ENCODE data around the gene MLLT3.

MLLT3 gene

DNA sequence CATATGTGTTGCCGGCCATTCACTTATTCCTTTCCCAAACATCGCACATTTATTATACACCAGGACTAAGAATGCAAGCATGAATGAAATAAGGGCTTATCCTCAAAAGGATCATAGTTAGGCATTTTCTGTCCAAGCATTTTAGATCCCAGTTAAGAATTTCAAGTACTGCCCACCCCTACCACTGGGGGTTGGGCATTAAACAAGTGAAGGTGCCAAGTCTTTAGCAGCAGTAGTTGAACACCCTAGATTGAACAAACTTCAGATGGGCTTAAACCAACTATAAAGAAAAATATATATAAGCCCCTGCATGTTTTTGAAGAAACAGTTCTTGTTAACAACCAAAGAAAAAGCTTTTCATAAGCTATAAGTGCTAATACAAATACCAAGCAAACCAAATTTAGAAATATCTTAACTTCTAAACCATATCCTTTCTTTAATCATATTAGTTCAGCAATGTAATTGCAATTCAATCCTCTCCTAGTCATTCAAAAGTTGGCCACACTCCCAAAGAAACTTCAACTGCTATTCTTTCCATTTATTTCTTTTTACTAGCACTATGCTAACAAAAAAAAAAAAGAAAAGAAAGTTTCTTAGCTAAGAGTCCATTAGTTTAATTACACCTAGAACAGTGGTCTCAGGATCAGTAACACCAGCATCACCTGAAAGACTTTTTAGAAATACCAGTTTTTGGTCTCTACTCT lies 149.8 kb downstream of the MLLT3 start:
- DNase-seq: no peak

DNA sequence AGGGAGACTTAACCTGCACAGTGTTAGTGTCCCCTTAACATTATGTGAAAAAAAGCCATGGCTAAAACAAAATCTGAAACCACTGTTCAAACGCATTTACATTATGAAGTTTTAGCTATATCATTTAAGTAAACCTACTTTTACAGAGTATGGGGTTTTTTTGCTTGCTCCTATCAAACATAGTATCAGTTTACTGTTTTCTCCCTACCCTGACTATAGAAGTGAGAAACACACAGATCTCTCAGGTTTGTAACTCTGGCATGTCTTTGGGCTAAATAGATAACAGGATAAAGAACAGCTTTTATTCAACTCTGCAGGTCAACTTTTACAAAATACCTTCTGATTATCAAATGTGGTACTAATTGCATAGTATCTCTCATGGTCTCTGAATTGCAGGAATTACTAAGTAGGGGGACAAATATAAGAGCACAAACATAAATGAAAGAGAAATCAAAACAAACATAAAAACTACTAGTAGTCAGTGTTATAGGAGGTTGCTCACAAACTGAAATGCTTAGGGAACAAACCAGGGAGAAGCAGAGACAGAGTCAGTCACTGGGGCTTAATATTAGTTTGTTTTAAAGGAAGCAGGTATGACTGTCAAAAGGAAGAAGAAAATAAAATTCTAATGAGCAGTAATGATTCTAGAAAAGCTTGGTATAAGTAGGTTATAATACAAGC lies 155.8 kb downstream of the MLLT3 start:
- DNase-seq: no peak

DNA sequence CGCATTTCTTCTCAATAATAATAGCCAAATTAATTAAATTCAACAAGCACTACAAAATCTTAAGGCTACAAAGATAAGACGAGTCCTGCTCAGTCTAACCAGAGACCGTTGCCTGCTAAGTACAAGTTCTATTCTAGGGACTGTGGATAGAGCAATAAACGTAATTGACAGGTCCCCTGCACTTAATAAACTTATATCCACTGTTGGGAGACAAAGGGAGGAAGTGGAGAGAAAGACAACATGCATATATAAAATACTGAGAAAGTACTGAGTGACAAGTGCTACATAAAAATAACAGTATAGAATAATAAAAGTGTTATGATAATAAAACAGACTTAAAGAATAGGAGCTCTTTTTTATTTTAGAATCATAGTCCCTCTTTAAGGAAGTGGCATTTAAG lies 158.1 kb downstream of the MLLT3 start:
- DNase-seq: no peak

DNA sequence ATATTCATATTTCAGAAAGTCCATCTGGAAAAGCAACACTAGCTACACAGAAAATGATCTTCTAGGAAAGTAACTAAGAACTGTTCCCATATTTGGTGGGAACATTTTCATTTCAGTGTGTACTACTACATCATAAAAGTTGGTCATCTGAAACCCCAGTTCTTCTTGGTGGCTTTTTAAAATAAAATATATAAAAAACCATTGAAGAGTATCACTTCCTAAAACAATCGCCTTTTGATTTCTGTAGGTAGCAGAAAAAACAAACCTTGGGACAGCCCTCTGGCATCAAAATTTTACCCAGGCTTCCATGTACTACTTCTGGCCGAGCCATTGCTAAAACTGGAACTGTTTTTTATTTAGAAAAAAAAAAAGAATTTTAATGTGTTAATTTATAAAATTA lies 158.5 kb downstream of the MLLT3 start:
- no peak for DNase-seq

DNA sequence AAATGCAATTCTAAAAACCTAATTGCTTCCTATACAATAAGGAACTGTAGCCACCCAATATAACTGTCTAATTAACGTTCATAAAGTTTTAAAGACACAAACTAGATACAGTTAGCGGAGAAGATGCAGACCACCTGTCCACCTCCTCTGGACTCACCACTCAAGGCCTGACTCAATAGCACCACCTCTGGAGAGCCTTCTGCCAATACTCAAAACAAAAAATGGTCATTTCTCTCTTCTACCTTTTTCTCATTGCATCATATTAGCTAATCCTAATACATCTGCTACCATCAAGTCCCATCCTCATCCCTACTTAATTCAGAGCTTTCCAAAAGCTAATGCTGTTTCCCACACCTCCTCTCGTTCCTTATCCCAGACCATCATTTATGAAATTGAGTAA lies 159.9 kb downstream of the MLLT3 start:
- DNase-seq: no peak

DNA sequence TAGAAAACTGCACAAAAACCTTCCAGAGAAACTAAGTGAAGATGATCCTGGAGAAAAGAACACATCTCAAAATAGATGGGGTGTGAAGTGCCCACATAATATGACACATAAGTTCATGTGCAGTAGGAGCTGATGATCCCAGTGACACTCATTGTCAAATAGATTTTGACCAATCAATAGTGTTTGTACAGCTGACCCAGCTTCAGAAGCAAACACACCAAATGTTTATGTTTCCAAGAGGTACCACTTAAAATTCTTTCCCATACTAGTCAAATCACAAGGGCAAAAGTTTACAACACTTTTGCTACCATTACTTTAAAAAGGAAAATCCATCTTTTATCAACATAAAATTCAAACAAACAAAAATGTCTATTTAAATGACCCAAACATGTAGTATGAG lies 175.0 kb downstream of the MLLT3 start:
- DNase-seq: no peak

DNA sequence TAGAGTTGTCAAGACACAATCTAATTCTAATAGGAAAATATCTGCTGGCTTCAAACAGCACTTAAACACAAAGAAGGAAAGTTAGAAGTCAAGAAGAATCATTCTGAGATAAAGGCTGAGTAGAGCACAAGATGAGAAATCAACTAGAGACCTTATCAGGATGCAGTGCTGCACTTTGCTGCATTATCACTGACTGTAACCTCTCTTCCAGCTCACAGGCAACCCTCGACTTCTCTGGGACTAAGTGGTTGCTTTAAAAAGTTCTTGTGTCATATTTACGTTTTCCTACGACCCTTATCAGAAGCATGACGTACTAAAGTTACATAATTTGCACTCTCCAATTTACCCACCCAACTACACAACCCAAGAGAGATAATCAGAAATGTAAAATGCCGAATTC lies 176.1 kb downstream of the MLLT3 start:
- no peak for DNase-seq

DNA sequence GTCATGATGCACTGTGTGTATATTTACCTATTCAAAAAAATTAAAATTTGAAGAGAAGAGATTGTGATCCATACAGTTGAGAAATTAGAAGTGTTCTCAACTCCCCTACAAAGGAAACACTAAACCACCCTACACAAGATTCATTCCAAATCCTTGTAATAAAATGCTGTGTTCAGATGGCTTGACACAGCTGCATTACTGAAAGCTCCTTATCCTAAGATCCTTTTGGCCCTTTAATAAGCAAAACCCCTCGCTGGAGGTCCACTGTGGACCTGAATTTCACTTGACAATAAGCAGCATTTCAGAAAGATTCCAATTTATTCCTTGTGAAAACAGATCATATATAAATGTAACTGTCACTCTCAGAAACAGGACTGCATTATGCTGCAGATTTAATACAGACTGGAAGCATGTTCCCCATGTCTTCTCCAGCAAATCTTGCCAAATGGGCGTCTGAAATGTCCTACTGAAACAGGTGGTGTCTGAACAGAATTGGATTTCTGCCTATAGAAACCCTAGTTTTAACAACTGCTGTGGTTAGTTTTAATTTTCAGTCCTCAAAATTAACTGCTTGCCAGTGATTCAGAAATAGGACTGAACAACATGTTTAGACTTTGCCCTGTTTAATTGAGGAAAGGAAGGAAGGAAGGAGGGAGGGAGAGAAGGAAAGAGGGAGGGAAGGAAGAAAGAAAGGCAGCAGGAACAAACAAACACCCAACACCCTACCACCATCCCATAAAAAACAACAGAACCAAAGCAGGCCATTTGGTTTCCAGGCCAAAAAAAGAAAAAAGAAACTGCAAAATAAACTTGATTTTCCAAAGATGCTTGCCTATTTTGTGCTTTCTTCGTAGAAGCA lies 179.6 kb downstream of the MLLT3 start:
- DNase-seq: no peak

DNA sequence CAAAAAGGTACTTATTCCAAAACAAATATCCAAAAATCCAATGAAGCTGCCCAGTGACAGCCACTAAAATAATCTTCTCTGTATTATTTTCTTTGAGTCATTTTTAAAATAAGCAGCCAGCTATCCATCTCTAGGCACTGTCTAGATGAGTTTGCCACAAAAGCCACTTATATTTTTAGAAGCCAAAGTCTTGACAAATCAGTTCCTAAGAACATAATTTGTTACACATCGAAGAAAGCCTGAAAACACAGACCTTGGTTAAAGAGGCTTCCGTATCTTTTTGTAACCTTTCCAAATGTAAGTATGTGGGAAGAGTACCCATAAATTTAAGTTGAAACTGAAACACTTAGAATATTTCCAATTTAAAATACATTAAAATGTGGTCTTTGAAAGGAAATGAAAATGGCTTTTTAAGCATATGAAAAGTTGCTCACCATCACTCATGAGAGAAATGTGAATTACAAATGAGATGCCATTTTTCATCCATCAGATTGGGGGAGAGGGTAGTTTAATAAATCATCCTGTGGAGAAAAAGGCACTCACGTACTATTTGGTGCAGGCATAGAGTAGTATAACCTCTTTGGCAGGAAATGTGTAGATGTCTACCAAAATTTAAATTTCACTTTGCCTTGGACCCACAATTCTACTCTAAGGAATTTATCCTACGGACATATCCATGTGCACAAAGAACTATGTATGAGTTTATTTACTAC lies 180.4 kb downstream of the MLLT3 start:
- no peak for DNase-seq

DNA sequence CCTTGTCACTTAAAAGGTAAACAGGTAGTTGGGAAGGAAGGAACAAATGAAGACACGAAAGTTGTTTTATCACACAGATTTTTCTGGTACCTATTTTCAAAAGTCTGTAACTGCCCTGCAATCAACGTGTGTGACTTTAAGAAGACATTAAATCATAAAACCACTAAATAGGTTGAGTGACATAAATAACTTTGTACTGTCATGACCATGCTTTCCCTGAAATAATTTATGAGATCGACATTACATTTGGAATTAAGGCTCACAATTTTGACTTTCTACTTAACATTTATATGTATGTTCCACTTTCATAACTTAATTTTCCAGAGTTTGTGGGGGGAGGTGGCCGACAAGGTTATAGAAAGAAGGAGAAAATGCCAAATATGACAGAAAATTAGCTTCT lies 181.1 kb downstream of the MLLT3 start:
- DNase-seq: no peak

DNA sequence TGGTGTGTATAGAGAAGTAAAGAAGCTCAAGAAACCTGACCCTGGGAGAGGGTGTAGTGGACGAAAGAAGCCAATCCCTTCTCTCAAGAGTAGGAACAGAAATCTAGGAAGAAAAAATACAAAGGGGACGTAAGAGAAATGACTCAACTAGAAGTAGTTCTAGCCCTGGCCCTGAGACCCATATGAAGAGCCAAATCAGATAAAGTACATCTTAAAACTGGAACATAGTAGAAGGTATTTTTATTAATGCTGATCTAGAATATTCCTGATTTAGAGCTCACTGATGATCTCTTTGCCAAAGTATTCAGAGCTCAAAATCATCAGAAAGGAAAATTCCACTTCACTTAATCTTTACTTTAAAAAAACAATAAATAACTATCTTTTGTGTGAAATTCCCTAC lies 184.8 kb downstream of the MLLT3 start:
- no peak for DNase-seq

DNA sequence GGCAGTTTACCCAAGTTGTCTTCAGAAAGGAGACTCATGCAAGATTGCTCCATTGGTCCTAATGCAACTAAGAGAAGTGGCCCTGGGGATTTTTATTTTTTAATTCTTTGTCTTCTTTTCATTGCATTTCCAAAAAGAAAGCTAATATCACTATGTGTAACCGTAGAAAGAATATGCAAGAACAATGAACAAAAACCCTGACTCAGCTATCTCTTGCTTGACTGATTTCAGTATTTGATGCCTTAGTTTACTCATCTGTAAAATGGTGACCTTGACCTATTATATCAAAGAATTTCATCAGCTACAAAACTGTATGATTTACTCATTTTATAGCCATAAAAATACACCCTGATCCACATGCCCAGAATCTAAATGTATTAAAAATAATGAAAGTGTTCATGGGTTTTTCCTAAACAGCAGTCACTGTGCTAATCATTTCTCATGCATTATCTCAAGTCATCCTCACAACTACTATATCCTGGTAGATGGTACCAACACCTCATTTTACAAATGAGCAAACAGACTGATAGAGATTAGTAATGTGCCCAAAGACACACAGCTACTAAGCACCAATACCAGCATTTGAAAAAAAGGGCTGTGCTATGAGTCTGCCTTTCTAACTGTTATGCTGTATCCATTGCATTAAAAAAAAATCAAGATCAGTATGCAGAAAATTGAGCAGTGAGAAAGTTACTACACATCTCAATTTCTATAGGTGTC lies 185.7 kb downstream of the MLLT3 start:
- DNase-seq: no peak

DNA sequence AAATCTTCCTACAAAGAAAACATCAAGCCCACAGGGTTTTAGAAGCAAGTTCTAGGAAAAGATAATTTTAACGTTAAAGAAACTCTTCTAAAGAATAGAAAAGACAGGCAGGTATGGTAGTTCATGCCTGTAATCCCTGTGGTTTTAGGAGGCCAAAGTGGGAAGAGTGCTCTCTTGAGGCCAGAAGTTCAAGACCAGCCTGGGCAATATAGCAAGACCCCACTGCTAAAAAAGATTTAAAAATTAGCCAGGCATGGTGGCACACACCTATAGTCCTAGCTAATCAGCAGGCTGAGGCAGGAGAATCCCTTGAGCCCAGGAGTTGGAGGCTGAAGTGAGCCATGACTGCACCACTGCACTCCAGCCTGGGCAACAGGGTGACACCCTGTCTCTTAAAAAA lies 193.3 kb downstream of the MLLT3 start:
- no peak for DNase-seq

DNA sequence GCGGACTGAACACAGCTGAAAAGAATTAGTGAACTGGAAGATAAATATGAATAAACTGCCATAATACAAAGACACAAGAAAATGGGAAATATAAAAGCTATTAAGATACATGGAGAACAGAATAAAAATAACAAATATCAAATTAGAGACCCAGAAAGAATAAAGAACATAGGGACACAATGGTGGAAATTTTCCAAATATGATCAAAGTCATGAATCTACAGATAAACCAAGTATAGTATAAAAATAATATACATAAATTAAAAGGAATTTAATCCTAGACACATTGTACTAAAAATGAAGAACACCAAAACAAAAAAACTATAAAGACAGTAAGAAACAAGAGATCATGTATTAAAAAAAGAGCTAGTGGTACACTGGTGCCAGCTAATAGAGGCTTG lies 194.9 kb downstream of the MLLT3 start:
- no peak for DNase-seq

DNA sequence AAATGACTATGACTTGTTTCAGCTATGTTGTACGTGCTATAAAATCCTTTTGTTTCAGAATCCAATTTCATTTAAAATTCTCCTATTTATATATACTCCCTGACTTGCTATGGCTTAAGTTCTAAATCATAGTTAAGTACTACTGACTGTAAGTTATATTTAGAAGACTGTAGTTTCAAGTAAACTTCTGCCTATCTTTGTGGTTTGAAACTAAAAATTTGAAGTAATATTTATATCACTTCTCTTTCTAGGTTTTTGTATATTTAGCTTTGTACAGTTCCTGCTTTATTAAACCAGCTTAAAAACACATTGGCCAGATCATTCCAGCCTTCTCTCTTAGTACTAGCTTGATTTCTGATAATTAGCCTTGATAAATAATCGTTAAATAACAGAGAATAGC lies 196.3 kb downstream of the MLLT3 start:
- no peak for DNase-seq

DNA sequence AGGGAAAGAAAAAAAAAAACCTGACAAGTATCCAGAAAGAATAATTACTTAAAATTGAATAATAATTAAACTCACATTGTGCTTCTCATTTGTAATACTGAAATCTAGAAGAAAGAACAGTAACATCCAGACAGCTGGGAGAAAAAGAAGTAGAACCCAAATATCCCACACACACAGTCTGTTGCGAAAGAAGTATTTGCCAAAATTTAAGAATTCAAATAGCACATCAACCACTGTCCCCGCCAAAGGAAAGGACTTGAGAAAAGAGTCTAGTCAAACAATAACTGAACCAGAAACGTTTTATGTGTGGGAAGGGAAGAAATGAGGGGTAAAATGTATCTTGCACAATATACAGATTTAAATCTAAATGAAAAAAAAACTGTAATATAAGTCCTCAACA lies 202.8 kb downstream of the MLLT3 start:
- DNase-seq: no peak

DNA sequence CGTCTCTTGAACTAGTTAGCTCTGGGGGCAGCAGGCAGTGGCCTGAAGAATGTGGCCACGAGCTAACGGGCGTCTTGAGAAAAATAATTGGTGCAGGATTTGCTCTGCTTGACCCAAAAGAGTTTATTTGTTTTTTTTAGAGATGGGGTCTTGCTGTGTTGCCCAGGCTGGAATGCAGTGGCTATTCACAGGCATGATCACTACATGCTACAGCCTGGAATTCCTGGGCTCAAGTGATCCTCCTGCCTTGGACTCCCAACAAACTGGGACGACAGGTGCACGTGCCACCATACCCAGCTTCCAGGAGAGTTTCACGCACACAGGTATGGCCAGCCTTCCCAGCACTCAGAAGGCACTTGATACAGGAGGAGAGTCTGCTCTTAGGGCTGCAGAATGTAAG lies 203.8 kb downstream of the MLLT3 start:
- DNase-seq: no peak

DNA sequence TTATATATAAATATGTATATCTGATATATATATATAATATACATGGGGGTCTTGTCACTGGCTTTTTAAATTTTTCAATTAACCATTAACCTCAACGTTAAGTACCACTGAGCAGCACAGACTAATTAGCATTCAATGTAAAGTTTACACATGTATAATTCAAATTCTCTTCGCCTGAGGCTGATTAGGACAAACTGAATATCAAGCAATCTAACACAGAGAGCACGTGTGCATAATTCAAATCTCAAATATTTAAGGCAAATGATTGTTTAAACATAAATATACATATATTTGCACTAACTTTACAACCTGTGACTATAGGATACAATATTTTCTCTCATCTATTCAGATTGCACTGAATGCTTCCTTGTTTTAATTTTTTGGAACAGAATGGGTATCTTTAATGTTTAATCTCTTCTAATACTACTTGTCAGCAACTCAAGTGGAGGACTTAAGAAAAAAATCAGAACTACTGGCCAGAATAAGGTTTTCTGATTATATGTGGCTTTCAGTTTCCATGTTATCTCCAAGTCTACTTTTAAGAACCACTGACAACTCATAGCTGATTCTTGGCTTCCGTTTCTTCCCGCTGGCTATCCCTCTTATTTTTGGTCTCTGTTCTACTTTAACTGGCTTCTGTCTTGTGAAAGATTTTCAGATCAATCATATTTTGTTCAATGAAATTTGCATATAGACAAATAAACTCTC lies 204.8 kb downstream of the MLLT3 start:
- DNase-seq: no peak

DNA sequence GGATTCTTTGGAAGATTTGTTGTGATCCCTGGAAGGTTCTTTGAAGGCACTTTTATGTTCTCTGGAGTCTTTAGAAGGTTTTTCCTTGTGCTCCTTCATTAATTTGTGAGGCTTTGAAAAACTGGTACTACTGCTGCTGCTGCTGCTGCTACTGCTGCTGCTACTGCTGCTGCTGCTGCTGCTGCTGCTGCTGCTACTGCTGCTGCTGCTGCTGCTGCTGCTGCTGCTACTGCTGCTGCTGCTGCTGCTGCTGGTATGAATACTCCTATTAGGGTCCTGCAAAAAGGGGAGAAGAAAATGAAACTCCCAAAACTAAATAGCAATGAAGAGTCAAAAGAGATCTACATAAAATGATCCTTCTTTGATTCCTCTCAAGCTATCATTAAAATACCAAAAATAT lies 208.1 kb downstream of the MLLT3 start:
- no peak for DNase-seq

DNA sequence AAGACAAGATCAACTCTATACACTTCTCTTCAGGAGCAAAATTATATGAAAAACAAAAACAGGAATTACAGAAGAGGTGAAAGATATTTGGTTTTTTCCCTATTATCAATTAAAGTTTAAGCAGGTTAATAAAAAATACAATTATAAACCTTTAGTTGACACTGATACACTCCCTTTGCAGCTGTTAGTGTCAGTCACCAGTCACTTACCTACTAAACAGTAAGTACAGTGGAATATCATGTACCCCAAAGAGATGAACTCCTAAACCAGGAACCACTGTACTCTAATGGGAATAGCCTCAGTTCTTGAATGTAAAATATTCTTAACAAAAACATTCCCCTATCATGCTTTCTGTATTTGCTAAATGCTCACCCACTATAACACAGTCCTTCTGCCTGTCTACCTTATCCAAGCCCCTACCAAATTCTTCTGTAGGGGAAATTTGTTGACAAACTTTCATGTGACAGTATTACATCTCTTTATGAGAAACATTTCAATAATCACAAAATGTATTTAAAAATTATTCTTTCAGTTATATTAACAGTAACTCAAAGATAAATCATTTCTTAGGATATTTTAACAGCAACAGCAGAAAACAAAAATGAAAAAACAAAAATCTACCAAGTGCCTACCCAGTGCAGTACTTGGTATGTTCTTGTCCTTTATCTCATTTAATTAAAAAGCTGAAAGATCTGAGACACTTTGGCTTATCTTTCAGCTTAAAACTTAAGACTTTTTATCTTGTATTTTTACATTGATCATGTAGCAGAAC lies 212.8 kb downstream of the MLLT3 start:
- no peak for DNase-seq

DNA sequence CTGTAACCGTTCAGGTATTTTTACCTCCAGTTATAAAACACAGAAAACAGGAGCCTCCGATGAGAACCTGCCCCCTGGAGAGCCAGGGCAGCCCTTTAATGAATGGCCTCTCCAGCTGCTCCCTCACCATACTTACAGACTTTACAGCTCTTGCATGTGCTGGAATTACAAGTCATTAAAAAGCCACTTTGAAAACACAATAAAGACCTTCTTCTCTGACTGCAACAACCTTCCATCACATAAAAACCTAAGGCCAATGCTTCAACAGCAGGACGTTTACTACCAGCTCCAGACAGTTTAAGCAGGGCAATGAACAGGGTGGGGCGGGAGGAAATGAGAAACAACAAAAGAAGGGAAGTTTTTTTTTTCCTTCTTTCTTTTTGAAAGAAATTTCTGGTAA lies 213.8 kb downstream of the MLLT3 start:
- no peak for DNase-seq

Data from CD4-positive, alpha-beta T cell treated with Interleukin-12 subunit alpha and Interleukin-12 subunit beta, for 1 hour (primary cell).